Measurements from ENCODE around the gene ERI3.

The ERI3 gene

DNA sequence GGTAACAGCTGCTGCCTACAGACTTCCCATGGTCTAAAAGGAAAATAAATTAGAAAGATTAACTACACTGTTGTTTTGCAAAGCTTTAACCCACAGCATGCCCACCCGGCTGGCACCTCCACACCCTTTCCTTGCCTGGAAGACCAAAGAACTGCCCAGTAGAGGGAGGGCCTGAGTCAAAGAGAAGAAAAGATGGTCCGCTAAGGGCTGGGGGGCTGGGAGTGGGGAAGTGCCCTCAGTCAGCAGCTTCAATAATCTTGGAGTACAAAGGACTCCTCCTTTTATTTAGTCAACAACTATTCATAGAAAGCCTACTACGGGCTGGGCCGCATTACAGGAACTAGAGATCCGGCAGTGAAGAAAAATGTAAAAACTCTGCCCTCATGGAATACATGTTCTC, 40.6 kb downstream of the ERI3 start:
- DNase-seq = no peak

DNA sequence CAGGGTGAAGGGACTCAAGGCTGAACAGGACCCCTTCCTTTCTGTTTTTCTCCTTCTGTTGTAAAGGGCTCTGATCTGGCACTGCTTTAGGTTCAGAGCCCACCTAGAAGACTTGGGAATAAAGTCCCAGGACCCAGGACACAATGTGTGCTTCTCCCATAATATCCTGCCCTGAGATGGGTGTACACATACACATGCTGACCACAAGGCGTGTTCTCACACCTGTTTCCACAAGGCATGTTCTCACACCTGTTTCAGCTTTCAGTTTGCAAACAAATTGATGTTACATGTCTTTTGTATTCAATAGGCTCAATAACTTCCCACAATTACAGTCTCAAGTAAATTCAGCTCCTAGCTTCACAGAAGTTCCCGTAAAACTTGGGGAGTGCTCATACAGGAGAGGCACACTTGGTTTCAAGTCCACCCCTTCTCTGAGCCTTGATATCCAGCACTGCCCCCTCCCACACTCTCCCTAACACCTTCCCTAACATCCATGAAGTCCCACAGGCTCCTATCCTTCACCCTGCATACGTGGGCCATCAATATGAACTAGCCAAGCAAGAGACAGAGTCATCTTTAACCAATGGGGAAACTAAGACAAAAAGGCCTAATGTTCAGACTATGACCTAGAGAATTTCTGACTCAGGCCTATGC, 41.7 kb downstream of the ERI3 start:
- DNase-seq = no peak

DNA sequence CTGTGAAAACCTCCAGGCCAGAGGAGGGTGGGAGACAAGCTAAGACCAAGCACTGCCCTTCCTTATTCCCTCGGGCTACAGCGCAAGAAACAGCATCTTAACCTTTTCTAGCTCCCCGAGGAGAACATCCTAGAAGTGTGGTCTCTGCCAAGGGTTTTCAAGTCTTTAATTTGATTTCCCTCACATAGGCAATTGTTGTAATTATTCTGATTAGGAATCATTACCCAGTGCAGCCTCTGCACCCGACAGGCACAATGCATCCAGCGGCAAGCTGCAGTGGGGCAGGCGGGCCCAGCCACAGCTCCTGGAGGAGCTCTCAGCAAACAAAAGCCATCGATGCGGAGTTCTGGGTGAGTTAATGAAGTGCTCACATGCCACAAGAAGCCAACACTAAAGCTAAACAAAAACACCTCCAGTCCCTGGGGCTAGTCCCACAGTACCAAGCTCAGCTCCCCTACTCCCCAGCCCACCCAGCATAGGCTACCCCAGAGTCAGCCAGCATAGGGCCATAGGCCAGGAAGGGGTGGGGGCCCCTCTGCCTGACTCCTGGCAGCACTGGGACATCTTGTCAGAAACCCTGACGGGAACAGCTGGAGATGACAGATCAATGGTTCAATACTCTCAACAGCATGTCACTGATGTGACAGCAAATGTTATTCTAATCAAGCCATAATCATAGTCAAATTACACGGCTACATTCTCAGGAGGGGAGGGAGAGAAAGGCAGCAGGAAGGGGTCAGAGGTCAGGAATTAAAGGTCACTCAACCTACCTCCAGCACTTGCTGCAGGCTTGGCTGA, 42.5 kb downstream of the ERI3 start:
- DNase-seq = no peak

DNA sequence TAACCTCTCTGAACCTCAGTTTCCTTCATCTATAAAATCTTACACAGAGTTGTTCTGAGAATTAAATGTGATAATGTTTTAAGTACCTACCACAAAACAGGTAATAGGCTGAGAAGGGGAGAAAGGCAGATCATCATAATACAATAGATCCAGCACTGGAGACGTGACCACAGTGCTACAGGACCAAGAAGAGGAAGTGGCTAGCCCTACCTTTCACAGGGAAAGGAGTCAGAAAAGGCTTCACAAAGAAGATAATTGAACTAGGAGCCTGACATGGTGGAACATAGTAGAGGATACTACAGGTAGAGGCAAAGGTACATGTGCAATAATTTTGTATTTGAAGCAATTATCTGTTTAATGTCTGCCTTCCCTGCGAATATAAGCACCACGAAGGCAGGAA, 45.1 kb downstream of the ERI3 start:
- DNase-seq = no peak

DNA sequence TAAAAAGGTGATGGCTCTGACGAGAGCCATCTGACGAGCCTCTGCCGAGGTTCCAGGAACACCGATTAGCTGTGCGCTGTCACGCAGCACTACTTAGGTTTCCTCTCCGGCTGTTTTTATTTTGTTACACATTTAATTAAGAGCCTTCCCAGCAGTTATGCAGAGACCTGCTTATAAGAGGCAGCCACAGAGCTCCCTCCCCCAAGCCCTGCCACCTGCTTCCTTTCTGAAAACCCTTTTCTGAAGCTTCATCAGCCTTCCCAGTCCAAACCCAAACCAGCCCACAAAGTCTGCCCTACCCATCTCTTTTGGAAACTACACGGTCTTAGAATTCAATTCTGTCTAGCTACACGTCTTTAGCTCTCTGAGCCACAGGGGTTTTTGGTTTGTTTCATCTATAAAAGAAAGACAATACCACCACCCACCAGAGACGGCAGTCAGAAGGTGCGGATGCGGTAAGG, 49.1 kb downstream of the ERI3 start:
- DNase-seq = no peak

DNA sequence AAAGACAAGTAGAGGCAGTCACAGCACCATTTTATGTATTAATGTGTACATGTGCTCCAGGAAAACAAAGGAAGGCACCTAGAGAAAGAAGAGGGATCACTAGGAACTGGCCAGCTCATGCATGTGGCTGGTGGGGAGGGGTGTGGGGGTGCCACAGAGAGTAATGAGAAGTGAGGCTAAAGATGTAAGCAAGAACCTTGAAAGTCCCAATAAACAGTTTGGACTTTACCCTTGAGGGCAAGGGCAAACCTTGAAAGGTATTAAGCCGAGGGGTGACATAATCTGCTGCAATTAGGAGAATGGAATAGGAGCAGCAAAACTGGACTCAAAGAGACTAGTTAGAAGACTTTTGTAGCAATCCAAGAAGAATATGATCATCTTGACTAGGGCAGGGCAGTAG, 51.5 kb downstream of the ERI3 start:
- DNase-seq = no peak

DNA sequence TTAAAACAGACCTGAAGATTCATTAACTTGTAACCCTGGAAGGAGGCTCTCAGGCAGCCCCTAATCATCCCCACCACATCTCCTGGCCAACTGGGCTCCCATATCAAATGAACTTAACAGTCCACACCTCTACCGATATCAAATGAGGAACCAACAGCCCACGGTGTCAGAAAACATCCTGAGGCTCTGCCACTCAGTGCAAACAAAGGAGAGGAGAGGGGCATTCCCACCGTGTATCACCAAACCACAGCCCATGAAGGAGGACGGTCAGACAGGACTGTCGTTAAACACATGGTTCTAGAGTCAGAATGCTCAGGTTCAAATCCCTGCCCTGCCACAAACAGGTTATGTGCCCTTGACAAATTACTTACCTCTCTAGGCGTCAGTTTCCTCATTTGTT, 52.5 kb downstream of the ERI3 start:
- no peak for DNase-seq

DNA sequence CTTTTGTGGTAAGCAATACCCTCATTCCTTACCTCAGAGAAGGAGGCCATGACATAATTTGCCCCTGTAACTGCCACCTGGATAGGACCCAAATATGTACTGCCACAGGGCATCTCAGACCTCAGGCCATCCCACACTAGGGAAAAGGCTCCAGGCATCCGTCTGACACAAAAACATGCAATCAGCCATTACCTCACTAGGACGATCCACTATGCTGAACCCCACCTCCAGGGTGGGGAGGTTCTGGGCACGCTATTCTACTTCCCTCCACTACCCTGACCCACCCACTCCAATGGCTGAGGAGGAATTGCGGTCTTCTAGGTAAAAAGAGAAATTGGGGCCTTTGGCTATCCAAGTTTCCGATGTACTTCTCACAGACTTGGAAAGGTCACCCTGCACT, 53.6 kb downstream of the ERI3 start:
- DNase-seq = no peak

DNA sequence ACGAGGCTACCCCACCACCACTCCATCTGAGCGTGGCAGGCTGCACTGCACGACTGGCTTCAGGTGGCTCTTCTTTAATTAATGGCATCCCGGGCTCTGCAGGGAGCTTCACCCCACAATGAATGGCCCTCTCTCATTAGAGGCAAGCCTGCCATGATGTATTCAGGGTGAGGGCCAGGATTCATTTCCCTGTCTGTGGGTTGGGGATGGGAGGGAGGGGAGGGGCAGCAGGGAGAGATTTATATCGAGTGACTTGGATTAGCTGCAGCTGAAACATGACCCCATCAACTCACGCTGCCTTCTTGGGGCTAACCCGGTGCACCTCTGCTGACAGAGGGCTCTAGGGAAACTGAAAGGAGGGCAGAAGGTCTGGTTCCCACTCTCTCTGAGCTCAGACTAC, 54.2 kb downstream of the ERI3 start:
- no peak for DNase-seq

DNA sequence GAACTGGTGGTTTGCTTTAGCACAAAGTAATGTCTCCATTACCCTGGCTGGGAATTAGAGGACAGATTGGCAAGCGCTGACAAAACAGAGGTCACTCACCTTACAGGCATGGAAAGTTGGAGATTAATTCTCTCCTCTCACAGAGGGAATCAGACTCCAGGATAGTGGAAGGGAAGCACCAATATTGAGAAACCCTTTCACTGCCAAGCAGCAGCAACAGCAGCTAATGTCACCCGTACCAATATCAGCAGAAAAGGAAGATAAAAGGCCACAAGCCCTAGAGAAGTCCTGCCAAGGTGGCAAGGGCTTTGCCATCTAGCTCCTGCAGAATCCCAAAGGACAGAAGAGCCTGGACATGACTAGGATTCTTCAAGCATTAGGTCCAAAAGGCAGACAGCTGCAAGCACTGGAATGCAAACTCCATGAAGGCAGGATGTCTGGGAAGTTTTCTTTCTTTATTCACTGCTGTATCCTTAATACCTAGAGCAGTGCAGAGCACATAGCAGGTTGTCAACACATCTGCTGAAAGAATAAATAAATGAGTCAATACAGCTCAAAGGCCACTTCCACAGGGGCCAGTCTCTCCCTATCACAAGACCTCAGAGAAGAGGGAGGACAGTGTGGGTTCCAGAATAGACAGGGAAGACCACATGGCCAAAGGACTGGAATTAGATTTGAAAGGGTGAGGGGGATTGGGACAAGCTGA, 57.2 kb downstream of the ERI3 start:
- no peak for DNase-seq

DNA sequence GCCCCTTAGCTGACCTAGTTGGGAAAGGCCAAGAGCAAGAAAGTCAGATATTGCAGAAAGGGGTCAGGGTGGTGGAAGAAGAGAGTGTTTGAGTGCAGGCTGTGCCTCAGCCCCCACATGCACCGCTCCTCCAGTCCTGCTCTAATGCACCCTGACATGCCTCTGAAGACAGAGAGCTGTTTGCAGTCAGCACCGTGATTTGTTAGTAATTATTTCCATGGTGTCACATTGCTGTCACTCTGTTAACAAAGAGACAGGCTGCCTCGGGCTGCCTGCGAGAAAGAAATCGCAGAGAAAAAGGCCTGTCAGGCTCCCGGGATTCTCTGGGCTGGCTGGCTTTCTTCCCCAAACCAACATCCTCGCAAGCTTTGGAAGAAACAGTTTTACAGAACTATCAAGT, 58.3 kb downstream of the ERI3 start:
- no peak for DNase-seq

DNA sequence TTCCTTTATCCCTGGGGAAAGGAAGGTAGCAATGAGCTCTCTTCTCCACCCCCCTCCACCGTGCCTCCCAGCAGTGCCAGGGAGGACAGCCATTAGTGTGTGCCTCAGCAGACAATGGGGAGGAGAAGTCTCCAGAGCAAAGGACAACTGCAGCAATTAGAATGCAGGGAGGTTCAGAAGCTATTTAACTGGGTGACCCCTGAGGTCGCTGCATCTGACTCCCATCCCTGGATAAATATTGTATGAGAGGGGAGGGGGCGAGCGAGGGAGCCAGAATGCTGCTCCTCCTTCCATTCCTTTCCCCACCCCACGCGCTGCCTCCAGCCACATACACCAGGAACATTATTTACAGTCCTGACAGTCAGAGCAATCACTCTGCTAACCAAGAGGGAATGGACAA, 59.0 kb downstream of the ERI3 start:
- DNase-seq = no peak

DNA sequence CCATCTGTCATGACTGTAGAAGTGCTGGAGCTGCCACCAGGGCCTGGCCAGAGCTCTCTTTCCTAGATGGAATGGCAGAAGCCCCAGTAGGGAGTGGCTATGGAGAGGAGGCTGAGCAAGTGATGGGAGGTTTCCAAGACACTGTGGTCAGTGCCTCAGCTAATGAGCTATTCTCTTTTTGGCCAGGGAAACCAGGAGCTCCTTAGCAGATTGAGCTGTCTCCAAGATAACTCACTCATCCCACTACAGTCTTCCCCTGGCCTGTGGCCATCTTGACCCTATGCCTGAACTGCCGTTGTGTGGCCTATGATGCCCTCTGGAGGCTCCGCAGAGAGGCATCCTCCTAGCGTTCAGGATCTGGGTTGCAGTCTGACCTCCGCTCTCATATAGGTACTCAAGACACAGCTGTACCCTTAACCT, 60.5 kb downstream of the ERI3 start:
- peak; percentile 61 for DNase-seq

DNA sequence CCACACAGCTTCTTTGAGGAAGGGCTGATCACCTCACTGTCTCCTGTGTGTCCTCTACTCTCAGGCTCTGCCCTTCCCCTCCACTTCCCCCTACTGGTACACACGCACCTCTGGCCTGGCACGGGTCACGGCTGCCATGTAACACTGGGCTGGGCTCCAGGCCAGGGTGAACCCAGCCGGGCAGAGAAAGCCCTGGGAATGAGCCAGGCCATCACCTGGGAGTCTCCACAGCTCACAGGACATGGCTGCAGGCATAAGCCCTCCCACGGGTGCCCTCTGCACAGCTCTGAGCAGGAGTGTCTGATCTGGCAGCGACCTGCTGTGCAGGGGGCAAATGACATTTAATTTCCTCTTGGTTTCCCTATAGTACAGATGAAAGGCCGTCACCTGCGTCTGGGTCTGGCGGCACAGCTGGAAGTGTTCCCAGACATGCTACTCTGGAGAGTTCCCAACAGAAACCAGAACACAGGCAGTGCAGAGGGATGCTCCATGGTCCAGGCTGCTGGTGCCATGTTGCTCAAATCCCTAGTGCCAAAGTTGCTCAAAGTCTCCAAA, 61.2 kb downstream of the ERI3 start:
- peak; percentile 74 for DNase-seq

DNA sequence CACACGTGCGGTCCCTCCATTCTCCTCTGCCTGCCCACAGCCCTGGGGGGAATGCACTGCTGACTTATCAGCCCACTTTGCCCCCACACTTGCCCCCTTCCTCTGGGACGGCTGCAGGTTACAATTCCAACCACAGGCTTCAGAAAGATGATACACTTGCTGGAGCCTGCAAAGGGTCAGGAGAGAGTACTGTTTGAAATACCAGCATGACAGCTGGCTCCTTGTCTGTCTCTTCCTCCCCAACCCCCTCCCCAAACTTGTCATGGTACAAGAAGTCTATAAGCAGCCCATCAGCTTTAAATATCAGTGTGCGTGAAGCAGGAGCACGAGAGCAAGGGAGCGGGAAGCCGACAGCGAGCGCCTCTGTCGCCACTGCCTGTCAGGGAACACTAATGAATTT, 62.4 kb downstream of the ERI3 start:
- no peak for DNase-seq

DNA sequence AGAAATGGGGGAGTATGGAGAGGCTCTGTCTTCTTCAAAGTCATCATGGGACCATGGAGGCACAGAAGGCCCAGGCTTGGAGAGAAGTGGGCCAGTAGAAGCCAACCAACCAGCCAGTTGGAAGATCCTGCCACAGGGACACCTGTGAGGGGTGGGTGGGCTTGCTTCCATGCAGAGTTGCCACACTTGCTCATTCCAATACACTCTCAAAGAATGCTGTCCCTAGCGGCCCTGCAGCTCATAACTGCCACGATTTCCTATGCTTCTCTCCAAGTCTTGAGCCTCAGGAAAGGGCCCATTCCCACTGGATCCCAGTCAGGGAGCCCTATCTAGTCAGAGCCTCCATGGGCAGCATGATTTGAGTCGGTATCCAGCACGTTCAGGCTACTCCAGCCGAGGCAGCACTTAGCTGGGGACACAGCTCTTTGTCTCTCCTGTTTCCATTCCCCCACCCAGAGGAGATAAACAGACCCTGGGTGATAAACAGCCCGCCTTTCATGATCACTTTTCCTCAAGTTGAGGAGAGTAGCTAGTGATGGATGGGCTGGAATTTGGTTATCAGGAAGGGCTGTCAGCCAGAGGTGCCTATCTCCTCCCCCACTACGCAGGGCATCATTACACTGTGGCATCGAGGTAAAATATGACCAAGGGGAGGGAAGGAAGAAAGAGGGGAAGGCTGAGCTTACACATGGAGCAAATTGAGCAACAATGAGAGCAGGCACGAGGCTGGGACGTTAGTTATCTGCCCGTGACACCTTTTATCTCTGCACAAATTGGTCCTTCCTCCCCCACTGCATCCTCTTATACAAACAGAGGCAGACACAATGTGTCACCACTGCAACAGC, 64.6 kb downstream of the ERI3 start:
- DNase-seq = no peak

DNA sequence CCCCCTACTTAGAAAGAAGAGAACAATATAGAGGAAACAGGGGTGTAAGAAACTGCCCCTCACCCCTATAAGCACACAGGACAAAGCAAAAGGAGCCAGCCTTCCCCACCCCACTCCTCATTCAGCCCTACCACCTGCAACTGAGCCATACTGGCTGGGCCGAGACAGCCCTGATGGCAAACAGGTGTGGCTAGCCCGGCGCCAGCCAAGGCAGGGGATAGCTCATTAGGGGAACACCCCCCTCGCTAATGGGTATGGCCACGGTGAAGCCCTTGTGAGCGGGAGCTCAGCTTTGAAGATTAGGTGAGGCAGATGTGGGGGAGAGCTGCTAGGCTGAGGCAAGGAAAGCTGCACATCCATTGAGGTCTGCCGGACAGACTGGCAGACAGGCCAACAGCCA, 65.5 kb downstream of the ERI3 start:
- DNase-seq = peak; percentile 88

DNA sequence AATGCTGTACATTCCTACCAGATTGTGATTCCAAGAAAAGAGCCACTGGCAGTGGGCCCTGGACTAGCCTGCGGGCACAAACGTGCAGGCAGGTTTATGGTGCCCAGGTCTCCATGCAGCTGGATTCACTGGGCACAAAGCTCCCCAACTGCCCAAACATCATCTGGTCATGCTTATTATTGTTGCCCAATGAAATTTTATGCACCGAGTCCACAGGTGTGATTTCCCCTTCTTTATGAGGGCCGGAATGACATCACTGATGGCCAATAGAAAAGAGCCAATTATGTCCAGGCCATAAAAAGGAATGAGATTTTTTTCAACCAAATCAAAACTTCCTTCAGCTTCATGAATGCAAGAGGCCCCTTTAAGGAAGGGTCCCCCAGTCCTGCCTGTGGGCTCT, 66.2 kb downstream of the ERI3 start:
- DNase-seq = peak; percentile 86

DNA sequence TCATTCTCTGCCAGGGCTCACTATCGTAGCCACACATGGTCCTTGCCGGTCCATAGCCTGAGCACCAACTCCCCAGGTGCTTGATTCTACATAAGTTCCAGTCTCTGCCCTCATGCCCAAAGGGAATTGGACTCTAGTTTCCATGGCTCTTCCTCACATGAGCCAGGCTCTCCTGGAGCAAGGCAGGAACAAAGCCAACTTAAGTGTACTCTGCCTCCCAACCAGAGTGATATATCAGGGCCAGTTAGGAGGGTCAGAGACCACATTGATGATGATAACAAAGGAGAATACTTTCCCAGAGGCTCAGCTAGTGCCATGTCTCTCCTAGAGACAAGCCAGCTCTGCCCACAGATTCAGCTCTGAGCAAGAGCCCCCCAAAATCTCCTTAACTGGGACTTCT, 70.9 kb downstream of the ERI3 start:
- peak; percentile 40 for DNase-seq

DNA sequence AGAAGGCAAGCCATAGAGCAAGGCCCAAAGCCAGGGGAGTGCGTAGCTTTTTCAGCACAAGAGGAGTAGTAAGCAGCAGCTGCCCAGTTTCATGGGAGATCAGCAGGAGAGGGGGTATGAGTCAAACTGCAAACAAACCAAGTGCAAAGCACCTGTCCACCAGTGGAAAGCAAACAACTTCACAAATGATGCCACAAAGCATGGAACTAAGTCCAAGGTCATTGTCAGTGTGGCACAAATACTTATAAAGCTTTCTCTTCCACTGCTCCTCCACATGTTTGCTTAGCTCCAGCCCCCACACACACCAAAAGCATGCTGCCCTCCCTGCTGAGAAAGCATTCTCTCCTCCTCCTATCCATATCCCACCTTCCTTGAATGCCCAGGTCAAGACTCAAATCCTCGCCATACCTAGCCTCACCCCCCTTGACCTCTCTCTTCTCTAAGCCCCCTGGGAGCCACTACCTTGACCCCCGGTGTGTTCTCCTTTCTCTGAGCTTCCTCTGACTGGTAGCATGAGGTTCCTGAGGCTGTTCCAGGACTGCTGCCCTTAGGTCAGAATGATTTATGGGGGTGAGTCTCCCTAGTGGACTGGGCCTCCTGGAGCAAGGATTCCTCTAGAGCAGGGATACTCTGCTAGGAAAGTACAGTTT, 71.4 kb downstream of the ERI3 start:
- peak; percentile 99 for DNase-seq

DNA sequence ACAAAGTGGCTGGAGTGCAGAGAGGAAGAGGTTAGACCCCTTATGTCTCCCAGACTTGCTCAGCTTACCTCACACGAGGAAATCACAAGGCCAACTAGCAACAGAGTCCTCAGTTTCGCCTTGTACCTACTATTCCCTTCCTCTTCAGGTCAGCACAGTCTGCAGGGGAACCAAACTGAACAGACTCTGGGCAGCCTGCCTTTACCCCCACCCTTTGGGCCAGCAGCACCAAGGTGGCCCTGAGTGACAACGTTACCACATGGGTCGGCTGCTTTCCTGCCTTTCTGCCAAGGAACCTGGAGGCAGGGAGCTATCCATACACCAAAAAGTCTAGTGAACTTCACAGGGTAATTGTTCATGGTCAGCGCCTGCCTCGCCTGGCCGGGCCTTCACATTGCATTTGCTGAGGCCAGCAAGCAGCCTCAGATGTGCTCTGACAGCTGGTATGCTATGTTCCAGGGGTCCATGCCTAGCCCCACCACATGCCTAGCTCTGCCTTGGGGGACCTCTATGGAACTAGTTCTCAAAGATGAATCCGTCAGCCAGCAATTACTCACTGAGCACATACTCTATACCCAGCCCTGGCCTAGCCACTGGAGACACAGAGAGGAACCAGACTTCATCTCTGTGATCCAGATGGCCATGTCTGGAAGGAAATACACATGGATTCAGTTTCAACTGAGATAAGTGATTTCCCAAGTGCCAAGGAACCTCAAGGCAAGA, 72.2 kb downstream of the ERI3 start:
- no peak for DNase-seq

Measured in NCI-H774 (cell line).